ENCODE data around the gene CAMK1D. TPM values are rescaled to one million over a fixed set of nuclear protein-coding genes. Genes with fewer than 3 reads are reported as not detected.

The CAMK1D gene
- total and polyA plus RNA-seq, 2 of the 4 experiments (the other 2 are of a cell fraction), result 5.0 to 5.3 TPM

- H3K18ac ChIP-seq (ENCODE audit: low read depth, low read length), result no peak overlapping the region
- no peak overlapping the region for H3K14ac ChIP-seq (replicated peaks; ENCODE audit: low read depth, low read length)
- H3K23ac ChIP-seq (ENCODE audit: low read depth, low read length), result no peak overlapping the region
- H3K4ac ChIP-seq (ENCODE audit: low read depth, low read length), result no peak overlapping the region
- intact Hi-C loops (cut with micrococcal nuclease) (no loop called here), in situ Hi-C loops (cut with MboI; ENCODE audit: low sequenced_read_pairs) (no loop called here), dilution Hi-C loops (cut with HindIII; ENCODE audit: low sequenced_read_pairs, unreplicated experiment) (no loop called here)
- H3K4me2 ChIP-seq (ENCODE audit: low read depth, low read length), result no peak overlapping the region
- no peak overlapping the region for H2BK120ac ChIP-seq (ENCODE audit: low read depth, low read length)
- no peak overlapping the region for H4K8ac ChIP-seq (ENCODE audit: low read depth in 2 of 2, low read length in 2 of 2)
- TF ChIP-seq MAFK (IDR thresholded peaks at IDR 0.05; ENCODE audit: low read depth, low read length) (no peak), RFX5 (IDR thresholded peaks at IDR 0.05; ENCODE audit: low read depth, low read length) (no peak), SMC3 (IDR thresholded peaks at IDR 0.05; ENCODE audit: low read depth, low read length) (no peak), POLR2A (IDR thresholded peaks at IDR 0.05; ENCODE audit: low read depth, low read length) (no peak), BHLHE40 (IDR thresholded peaks at IDR 0.05; ENCODE audit: low read depth, low read length) (no peak), MXI1 (IDR thresholded peaks at IDR 0.05; ENCODE audit: borderline replicate concordance, low read depth, low read length) (no peak), USF2 (IDR thresholded peaks at IDR 0.05; ENCODE audit: low read depth, low read length) (no peak)
- TF ChIP-seq, protein P1, sequence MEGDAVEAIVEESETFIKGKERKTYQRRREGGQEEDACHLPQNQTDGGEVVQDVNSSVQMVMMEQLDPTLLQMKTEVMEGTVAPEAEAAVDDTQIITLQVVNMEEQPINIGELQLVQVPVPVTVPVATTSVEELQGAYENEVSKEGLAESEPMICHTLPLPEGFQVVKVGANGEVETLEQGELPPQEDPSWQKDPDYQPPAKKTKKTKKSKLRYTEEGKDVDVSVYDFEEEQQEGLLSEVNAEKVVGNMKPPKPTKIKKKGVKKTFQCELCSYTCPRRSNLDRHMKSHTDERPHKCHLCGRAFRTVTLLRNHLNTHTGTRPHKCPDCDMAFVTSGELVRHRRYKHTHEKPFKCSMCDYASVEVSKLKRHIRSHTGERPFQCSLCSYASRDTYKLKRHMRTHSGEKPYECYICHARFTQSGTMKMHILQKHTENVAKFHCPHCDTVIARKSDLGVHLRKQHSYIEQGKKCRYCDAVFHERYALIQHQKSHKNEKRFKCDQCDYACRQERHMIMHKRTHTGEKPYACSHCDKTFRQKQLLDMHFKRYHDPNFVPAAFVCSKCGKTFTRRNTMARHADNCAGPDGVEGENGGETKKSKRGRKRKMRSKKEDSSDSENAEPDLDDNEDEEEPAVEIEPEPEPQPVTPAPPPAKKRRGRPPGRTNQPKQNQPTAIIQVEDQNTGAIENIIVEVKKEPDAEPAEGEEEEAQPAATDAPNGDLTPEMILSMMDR (conservative IDR thresholded peaks at IDR 0.05; ENCODE audit: low read depth, low read length), result no peak
- TF ChIP-seq, protein P2, sequence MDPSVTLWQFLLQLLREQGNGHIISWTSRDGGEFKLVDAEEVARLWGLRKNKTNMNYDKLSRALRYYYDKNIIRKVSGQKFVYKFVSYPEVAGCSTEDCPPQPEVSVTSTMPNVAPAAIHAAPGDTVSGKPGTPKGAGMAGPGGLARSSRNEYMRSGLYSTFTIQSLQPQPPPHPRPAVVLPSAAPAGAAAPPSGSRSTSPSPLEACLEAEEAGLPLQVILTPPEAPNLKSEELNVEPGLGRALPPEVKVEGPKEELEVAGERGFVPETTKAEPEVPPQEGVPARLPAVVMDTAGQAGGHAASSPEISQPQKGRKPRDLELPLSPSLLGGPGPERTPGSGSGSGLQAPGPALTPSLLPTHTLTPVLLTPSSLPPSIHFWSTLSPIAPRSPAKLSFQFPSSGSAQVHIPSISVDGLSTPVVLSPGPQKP (IDR thresholded peaks at IDR 0.05; ENCODE audit: borderline replicate concordance, low read depth, low read length), result no peak
- peaks cover 4% of the 10 kb centered on the region for H3K9me3 ChIP-seq (ENCODE audit: control insufficient read depth, insufficient read depth, low read length)
- no peaks in the 10 kb centered on the region for H3K79me1 ChIP-seq (ENCODE audit: low read depth in 1 of 2, low read length in 2 of 2)
- H3K4me3 ChIP-seq (ENCODE audit: insufficient read depth, low read depth, low read length), result no peak overlapping the region
- WGBS, 2 experiments (ENCODE audit: extremely low coverage in 2 of 2, insufficient read length in 1 of 2), result 78% methylated on average over 6 of the region's 17 CpGs; no CpG with 5 or more reads in 1 of the 2 experiments
- H3K27ac ChIP-seq (ENCODE audit: insufficient read depth, low read length), result no peak overlapping the region
- H4K20me1 ChIP-seq (ENCODE audit: insufficient read depth, low read length), result no peaks in the 10 kb centered on the region
- no TSS peak for BruUV-seq (replicated peaks)
- H3K27me3 ChIP-seq (ENCODE audit: control insufficient read depth, insufficient read depth, low read length), result 0 out of 2 replicates have a peak, but pooled peaks cover 3% of the 10 kb centered on the region
- H2BK5ac ChIP-seq (ENCODE audit: low read depth, low read length, poor library complexity, severe bottlenecking), result no peak overlapping the region
- no peak overlapping the region for H2AK5ac ChIP-seq (ENCODE audit: low read depth, low read length)
- DNase-seq (no peak), ATAC-seq (ENCODE audit: low read depth) (no peak)
- H2BK15ac ChIP-seq (ENCODE audit: low read depth, low read length), result no peak overlapping the region
- no peak overlapping the region for H4K5ac ChIP-seq (ENCODE audit: low read depth, low read length)
- no peak overlapping the region for H3K56ac ChIP-seq (ENCODE audit: extremely low read depth, insufficient read depth, low read length)
- H4K91ac ChIP-seq (ENCODE audit: insufficient read depth, low read depth, low read length), result no peak overlapping the region
- H3K9ac ChIP-seq (ENCODE audit: low read depth, low read length), result no peak overlapping the region
- no peak overlapping the region for H2AK9ac ChIP-seq (replicated peaks; ENCODE audit: low read depth, low read length, poor library complexity)
- H2BK20ac ChIP-seq (ENCODE audit: low read depth, low read length), result no peak overlapping the region
- H3K36me3 ChIP-seq (ENCODE audit: control insufficient read depth, insufficient read depth, low read length), result no peaks in the 10 kb centered on the region
- H2AFZ ChIP-seq (replicated peaks; ENCODE audit: low read length, poor library complexity), result no peak overlapping the region
- ChIA-PET CTCF (interaction anchor here (0.9 kb wide), 1 partner anchor 65 kb away, joined by 4 read pairs; no protein-coding TSS in a partner anchor), POLR2A (ENCODE audit: unreplicated experiment) (interaction anchor here (0.5 kb wide), 1 partner anchor 43 kb away, joined by 3 read pairs; no protein-coding TSS in a partner anchor)
- H3K9me1 ChIP-seq (ENCODE audit: insufficient read depth, low read length), result no peaks in the 10 kb centered on the region
- no peaks in the 10 kb centered on the region; the same call in 1 of the 2 replicates for H3K4me1 ChIP-seq (ENCODE audit: control insufficient read depth, insufficient read depth, low read length)
These were observed 241.6 kb downstream of the CAMK1D start for GRCh38 chr10:12590675-12591659.

Data from IMR-90 (cell line).